IPS-11a (cell line): Measurements from ENCODE around the gene SAPCD2.
A peak's percentile ranks its signal among the peaks of the same experiment; 100 is the strongest.
"Not testable (repeated sequence)": the region's sequence is repeated elsewhere in the genome, so short reads cannot be mapped to it uniquely, and the experiment has no call there.

ENCODE experiments used
- H3K4me3 ChIP-seq: one replicate; pipeline ENCODE4 v1.5.1; 2013; ENCODE audit warnings: low read depth, low read length, control low read depth

Gene SAPCD2

DNA sequence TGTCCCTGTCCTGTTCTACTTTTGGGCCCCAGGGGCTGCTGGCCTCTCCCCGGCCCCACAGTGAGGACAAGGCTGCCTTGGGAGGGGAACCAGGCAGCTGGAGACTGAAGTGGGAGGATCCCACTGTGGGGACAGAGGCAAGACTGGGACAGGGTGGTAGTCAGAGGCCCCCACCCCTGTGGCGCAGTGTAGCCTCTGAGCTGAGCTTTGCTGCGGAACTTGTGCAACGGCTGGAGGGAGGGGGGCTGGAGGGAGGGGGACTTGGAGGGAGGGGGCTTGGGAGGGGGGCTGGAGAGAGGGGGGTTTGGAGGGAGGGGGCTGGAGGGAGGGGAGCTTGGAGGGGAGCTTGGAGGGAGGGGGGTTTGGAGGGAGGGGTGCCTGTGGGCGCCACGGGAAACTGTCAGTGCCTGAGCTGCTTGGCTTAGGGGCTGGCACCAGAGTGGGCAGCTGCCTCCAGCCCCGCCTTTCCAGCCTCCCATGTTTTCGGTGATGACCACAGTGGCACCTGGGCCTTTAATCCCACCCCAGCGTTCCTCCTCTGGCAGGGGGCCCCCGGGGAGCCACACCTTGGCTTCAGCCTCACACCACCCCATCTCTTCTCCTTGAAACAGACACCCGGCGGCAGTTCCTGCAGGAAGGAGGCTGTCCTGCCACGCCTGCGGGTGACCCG lies 36.2 kb downstream of the SAPCD2 start:
- no peak overlapping the region for H3K4me3 ChIP-seq

DNA sequence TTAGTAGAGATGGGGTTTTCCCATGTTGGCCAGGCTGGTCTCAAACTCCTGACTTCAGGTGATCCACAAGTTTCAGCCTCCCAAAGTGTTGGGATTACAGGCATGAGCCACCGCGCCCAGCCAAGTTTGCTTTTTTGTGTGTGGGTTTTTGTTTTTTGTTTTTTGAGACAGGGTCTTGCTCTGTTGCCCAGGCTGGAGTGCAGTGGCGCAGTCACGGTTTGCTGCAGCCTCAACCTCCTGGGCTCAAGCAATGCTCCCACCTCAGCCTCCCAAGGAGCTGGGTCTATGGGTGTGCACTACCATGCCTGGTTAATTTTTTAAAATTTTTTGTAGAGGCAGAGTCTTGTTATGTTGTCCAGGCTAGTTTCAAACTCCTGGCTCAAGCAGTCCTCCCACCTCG lies 36.9 kb downstream of the SAPCD2 start:
- H3K4me3 ChIP-seq: not testable (repeated sequence)

DNA sequence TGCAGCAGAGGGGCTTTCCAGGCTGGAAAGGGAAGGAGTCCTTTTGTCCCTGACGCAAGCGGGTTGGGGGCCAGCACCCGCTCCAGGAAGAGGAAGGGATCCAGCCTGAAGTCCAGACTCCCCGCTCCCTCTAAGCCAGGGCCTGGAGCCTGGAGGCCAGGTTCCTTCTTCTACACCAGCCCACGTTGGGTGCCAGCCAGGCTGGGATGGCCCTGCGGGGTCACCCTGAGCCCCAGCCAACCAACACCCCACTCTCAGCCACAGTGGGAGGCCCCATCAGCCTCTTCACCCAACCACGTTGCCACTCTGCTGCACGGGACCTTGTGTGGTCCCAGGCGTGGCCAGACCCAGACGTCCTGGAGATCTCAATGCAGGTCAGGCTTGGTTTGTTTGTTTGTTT lies 37.5 kb downstream of the SAPCD2 start:
- no peak overlapping the region for H3K4me3 ChIP-seq

DNA sequence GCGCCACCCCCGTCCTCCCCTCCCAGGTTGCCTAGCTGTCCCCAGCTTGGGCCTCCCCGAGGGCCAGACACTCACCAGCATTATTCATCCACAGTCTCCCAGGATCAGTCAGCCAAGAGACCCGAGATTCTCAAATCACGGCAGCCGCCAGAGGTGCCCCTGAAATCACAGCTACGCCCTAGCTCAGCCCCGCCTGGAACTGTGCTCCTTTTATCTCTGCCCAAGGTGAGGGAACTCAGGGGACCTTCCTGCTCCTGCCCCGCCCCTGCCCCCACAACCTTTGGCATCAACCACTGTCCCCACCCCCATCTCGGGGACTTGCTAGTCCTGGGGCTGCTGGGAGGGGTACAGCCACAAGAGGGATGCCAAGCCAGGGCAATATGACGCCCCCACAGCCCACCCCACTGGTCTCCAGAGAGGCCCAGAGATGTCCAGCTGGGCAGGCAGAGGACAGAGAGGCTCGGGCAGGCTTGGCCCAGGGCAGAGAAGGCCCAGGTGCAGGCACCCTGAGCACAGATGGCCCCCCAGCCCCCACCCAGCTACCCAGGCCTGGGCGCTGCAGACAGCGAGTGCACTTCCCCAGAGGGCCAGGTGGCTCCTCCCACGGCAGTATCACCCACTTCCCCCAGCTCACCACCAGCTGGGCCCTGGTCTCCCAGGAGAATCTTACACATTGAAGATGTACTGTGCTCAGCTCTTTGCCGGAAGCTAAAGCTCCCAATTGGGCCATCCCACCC lies 38.3 kb downstream of the SAPCD2 start, which contains the start of gene FUT7:
Gene FUT7, minus strand, starts transcription at position 185 of the 737 bp plus-strand sequence. Its CDS starts 97 bp downstream, at position 88.
- no peak within 1 kb of the TSS for H3K4me3 ChIP-seq

DNA sequence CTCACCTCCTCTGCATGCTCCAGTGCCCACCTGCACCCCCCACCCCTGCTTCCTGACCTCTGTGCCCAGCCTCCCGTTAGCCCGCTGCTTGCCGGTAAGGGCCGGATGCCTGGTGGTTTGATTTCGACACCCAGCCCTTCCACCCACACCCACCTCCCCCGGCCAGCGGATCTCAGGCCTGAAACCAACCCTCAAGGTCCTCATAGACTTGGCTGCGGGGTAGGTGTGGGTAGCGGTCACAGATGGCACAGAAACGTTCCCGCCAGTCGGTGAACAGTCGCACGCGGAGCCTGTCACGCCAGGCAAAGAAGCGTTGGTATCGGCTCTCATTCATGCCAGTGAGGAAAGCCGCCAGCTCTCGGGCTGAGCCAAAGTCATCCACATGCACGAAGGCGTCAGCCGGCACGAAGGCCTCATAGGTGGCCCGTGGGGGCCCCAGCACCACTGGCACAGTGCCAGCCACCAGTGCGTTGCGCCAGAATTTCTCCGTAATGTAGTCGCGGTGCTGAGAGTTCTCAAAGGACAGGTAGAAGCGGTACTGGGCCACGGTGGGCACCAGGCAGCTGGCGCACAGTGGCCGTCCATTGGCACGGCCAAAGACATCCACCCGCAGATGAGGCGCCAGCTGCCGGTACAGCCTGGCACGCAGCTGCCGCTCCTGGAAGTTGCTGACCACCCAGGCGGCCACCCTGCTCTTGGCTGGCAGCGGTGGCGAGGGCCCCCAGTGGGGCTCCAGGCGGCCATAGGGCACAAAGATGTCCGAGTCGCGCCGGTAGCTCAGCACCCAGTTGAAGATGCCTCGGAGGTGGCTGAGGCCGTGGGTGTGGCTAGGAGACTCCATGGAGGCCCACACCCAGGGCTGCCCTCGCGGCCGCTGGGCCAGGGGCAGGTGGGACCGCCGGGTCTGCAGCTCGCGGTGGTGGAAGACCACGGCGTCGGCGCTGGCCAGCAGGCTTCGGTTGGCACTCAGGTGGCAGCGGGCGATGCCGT lies 39.5 kb downstream of the SAPCD2 start:
- H3K4me3 ChIP-seq: no peak overlapping the region

DNA sequence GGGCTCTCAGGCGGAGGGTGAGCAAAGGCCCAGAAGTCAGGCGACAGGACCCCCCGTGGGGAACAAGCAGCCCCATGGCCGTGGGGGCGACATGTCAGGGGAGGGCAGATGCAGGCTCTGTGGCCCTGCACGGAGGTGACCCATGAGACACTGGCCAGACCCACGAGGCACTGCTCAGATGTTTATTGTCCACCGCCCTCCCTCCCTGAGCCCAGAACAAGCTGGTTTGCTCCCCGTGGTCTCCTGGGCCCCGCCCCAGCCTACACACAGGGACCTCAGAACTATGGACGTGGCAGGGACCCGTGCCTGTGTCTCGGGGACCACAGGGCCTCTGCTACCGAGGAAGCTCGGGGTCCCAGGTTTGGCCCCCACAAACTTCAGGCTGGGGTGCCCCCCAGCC lies 40.4 kb downstream of the SAPCD2 start:
- H3K4me3 ChIP-seq: no peak overlapping the region

DNA sequence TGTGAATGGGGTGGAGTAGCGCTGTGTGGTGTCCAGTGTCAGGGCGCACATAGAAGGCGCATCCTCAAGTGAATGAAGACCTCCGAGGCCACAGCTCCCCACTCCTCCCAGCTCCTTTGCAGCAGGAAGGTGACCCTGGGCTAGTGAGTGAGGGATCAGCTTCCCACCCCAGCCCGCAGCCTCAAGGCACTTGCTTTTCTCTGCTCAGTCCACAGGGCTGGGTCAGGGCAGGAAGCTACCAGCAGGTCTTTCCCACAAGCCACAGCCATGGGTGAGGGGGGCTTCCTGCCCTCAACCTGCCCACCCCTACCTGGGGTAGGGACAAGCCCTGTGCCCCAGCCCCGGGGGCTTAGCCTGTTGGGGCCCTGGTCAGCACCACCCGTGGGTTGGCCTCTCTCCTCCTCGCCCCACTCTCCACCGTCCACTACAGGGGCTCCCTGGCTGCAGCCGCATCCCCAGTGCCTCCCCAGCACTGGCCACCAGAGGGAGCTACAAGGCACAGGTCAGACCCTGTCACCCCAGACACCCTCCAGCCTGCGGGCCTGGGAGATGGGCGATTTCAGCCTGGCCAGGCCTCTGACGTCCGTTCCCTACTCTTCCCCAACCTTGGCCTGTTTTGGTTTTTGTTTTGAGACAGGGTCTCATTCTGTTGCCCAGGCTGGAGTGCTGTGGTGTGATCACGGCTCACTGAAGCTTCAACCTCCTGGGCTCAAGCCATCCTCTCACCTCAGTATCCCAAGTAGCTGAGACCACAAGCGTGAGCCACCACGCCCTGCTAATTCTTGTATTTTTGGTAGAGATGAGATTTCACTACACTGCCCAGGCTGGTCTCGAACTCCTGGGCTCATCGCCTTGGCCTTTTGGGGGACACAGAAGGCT lies 41.1 kb downstream of the SAPCD2 start:
- no peak overlapping the region for H3K4me3 ChIP-seq

DNA sequence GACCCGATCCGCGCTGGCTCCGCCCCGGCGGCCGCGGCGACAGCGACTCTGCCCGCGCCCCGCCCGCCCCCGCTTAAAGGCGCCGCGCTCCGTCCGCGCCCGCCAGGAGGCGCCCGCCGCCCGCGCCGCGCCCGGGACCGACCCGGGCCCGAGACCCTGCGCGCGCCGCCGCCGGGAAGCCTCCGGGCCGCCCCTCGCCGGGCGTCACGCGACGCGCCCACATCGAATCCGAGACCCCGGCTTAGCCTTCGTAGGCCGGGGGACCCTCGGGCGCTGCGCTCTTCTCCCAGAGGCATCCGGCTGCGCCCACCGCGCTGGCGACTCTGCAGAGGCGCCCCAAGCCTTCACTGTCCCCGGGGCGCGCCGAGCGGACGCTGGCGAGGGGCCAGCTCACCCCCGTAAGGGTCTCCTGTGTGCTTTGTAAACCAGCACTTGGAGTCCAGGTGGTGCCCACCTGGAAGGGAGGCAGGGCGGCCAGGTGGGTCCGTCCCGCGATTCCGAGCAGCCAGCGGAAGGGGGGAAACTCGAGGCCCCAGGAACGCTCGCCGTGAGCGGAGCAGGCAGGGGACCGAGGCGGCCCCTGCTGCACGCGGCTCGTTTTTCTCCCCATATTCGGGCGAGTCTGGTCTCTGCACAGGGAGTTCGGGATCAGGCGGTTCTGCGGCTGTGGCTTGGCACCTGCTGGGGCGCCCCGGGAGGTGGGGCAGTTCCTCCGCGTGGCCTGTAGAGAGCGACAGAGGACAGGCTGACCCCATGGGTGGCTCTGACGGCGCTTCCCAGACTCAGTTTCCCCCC lies 41.9 kb downstream of the SAPCD2 start:
- H3K4me3 ChIP-seq: peak overlapping the region; percentile 20

DNA sequence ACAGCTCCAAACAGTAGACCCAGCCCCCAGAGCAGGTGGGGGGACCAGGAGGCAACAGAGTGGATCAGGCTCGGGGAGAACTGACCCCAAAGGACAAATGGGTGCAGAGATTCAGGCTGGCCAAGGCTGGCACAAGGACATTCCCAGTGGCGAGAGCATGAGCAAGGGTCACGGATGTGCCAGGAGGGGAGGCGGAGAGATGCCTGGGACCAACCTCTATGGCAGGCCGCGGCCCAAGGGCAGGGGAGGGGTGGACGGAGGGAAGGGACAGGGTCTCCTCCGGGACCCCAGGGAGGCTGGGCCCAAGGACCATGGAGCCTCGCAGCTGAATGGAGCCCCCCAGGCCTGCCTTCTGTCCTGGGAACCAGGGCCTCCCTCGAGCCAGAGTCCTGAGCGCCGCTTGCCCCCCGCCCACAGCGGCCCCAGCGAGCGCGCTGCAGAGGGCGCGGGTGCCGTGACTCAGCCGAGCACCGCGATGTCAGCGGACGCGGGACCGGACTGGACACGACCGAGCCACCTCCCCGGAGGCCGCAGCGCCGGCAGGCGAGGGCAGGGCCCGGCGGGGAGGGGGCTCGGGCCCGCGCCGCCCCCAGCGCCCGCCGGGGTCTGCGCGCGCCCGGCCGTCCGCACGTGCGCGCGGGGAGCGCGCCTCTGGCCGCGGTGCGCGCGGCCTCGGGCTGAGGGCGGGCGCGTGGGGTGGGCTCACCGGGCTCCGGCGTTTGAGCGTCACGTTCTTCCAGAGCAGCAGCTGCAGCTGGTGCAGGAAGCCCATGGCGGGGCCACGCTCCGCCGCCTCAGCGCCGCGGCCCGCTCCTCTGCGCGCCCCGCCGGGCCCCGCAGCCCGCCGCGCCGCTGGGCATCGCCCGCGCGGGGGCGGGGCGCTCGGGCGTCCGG lies 42.7 kb downstream of the SAPCD2 start, which contains the start of gene ABCA2:
Gene ABCA2, minus strand, starts transcription at position 869 of the 894 bp plus-strand sequence. Its CDS starts 97 bp downstream, at position 772.
- H3K4me3 ChIP-seq: peak within 1 kb of the TSS; percentile 39

DNA sequence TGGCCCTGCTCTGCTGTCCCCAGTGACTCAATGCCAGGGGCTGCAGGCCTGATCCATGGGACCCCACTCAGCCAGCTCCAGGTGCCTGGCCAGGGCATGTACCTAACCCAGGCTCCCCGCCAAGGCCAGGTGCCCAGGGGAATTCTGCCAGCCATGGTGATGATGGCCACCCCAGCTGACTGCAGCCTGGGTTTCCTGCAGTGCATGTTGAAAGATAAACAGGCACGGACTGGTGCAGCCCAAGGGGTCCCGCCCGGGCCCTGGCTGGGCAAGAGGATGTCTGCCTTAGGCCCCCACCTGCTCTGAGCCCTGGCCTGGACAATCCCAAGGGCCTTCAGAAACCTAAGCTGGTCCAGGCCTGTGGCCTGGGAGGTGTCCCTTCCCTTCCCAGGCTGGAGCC lies 43.5 kb downstream of the SAPCD2 start:
- no peak overlapping the region for H3K4me3 ChIP-seq

DNA sequence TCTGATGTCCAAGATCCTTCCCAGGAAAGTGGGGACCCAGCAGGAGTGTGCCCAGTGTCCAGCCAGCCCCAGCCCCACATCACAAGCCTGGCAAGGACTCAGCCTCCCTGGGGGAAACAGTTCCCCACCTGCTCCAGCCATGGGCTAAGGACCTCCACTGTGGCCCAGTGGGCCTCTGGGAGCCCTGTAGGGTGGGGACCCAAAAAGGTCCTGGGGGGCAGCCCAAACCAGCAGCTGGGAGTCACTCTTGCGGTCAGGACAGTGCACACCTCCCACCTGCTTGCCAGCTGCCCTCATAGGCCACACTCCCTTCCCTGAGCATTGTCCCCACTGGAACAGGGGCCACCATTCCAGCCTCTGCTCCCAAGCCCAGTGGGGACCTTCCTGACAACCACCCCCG lies 44.0 kb downstream of the SAPCD2 start:
- no peak overlapping the region for H3K4me3 ChIP-seq

DNA sequence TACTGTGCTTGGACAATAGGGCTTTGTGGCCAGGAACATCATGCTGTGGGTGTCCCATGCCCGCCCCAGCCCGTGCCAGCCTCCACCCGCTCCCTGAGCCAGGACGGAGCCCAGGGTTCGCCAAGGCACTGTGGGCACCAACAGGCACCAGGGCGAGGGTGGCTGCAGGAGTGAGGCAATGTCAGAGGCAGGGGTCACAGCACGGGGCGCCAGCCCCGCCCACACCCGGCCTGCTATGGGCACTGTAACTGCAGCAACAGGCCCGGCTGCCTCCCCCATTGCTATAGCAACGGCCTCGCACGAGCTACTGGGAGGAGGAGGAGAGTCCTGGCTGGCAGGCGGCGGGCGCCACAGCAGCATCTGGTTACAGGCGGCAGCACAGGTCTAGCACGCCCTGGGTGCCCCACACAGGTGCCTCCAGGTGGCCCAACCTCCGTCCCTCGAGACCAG lies 44.8 kb downstream of the SAPCD2 start:
- H3K4me3 ChIP-seq: no peak overlapping the region

DNA sequence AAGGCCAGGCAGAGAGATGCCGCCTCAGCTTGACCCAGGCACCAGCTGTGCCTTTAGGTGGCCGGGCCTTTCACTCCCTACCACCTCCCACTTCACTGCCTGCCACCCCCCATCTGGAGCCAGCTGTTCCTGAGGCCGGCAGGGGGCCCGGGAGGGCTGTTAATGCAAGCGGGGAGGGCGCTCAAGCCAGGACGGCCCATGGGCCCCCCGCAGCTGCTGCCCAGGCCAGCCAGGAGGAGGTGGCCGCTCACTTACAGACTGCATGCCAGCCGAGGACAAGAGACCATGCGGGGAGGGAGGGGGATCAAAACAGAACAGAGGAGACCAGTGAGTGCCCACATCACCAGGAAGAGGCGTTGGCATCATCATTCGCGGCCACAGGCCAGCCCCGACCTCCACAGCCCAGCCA lies 46.8 kb downstream of the SAPCD2 start:
- H3K4me3 ChIP-seq: no peak overlapping the region

DNA sequence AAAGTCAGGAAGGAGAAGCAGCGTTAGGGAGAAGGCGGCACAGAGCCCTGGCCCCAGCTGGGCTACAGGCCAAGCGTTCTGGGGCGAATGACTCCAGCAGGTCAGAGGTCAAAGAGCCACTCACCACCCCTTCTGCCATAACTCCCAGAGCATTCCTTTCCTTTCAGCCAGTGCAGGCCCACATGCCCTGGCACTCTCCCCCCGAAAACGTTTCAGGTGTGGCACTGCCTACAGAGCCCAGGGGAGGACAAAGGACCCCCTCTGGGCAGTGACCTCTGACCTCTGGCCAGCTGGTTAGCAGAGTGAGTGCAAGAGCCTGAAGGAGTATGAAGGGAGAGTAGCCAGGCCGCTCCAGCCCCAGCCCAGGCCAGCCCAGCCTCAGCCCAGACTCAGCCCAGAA lies 47.2 kb downstream of the SAPCD2 start:
- no peak overlapping the region for H3K4me3 ChIP-seq

DNA sequence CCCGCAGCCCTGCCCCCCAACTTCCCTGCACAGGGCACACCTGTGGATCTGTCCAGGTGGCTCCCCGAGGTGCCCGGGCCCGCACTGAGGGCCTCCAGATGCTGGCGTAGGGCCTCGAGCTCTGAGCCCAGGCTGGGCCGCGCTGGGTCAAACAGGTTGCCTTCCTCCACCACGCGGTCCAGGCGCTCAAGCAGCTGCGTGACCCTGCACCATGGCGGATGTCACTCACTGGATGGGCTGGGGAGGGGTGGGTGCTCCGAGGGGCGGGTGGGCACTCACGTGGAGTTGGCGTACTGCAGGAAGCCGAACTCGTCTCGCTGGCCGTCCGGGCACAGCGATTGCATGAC lies 47.7 kb downstream of the SAPCD2 start:
- H3K4me3 ChIP-seq: no peak overlapping the region

DNA sequence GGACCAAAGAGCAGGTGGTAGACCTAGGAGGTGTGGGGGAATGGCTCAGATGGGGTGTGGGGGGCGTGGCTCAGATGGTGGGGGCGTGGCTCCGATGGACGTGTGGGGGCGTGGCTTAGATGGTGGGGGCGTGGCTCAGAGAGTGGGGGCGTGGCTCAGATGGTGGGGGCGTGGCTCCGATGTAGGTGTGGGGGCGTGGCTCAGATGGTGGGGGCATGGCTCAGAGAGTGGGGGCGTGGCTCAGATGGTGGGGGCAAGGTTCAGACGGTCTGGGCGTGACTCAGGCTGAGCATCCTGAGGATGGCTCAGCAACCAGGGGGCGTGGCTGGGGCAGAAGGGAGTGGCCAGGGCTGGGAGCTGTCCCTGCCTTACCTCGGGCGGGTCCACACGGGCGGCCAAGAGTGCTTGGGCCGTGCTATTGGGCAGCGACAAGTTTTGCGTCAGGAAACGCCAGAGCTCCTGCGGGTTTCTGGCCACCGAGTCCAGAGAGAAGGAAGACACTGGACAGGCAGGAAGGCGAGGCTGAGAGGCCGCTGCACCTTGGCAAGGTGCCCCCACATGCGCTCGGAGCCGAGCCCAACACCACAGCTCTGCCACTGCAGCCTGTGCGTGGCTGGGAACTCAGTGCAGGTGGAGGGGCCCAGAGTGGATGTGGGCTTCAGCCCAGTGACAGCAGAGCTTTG lies 48.2 kb downstream of the SAPCD2 start:
- H3K4me3 ChIP-seq: no peak overlapping the region

DNA sequence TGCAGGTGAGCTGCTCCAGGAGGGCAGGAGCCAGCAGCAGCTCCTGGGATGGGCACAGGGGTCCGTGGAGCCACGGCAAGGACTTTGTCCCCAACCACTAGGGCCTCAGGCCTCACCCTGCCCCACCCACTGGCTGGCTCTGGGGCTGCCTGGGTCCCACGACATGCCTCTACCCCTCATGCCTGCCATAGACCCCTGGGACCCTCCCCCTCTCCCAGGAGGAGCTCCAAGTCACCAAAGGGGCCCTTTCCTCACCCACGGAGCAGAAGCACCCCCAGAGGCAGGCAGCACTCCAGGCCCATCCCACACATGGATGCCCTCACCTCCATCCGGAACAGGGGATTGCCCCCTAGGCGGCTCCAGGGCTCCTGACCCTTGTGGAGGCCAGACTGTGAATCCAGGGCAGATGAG lies 48.8 kb downstream of the SAPCD2 start:
- no peak overlapping the region for H3K4me3 ChIP-seq
